Coronary artery (tissue), 2 donors: ENCODE measurements around the gene CDK8.

Experiments used
- DNase-seq: peaks from one replicate; pipeline ENCODE4 v3.0.0-alpha.2; 2017; ENCODE audit warnings: low spot score
- H3K27ac ChIP-seq, 2 donors: fragments of 200-600 bp; sonication (generic); one replicate each; pipeline ENCODE4 v1.5.1; 2016 to 2019
- H3K4me3 ChIP-seq: fragments of 200-600 bp; sonication (generic); 2 replicates; pipeline ENCODE4 v1.5.1; 2016; ENCODE audit warnings: mild to moderate bottlenecking, moderate library complexity
- CTCF ChIP-seq: fragments of 200-600 bp; sonication (generic); IDR thresholded peaks from one replicate; pipeline ENCODE4 v1.5.1; 2019; ENCODE audit warnings: antibody characterized with exemption

The CDK8 gene

DNA sequence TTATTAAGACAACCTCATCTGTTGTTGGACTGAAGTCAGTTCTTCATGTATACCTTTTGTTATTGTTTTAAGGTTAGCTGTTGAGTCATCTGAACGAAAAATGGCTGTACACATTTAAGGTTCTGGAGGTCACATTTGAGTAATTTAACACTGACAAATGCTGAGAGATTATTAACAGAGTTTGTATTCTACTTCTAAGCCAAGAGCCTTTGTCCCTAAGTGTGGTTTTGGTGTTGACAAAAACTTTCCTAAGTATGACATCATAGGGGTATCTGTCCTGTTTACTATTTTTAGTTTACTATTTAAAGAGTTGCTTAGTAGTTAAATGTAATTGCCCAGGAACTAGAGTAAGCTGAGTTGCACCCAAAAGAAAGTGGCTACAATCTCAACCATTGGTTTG, 71.9 kb downstream of the CDK8 start:
- H3K27ac ChIP-seq: no peak overlapping the region
- DNase-seq: no peak
- H3K4me3 ChIP-seq: no peak overlapping the region
- no peak for TF ChIP-seq CTCF

- DNase-seq: no peak
- Histone ChIP-seq H3K4me3 (no peak overlapping the region), H3K27ac (no peak overlapping the region)
- TF ChIP-seq CTCF: no peak
These were observed 72.6 kb downstream of the CDK8 start for GRCh38 chr13:26326562-26326961.

GRCh38 chr13:26327940-26328725, 74.2 kb downstream of the CDK8 start:
- DNase-seq: no peak
- H3K27ac ChIP-seq: no peak overlapping the region
- H3K4me3 ChIP-seq: no peak overlapping the region
- no peak for TF ChIP-seq CTCF

DNA sequence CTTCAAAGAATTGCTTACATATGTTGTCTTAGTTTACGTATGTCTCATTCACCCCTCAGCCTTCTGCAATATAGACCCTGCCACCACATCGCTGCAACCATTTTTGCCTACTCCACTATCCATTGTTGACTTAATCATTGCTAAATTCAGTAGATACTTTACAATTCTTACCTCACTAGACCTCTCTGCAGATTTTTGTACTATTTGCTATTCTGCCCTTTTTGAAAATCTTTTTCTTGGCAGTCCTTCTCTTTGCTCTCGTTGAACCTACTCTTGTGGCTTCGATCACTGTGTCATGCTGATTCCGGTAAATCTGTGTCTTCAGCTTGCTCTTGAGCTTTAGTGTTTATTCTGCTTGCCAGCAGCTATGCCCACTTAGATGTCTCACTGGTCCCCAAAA, 81.2 kb downstream of the CDK8 start:
- H3K4me3 ChIP-seq: no peak overlapping the region
- no peak overlapping the region for H3K27ac ChIP-seq
- TF ChIP-seq CTCF: no peak
- DNase-seq: no peak

DNA sequence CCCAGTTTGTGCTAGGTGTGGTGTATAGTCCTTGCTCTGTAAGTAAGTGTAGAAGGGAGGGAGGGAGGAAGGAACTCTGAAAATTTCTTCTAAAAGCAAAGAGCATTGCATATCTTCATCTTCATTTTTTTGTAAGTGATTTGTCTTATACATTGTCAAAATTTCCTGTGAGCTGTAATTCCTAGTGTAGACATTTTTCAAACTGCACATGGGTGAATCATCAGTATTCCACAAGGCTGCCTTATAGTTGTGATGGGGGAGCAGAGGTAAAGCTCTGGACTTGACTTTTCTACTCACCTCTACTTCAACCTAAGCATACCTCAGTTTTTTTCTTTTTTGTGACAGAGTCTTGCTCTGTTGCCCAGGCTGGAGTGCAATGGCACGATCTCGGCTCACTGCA, 86.9 kb downstream of the CDK8 start:
- no peak for TF ChIP-seq CTCF
- H3K4me3 ChIP-seq: no peak overlapping the region
- no peak overlapping the region for H3K27ac ChIP-seq
- DNase-seq: no peak

DNA sequence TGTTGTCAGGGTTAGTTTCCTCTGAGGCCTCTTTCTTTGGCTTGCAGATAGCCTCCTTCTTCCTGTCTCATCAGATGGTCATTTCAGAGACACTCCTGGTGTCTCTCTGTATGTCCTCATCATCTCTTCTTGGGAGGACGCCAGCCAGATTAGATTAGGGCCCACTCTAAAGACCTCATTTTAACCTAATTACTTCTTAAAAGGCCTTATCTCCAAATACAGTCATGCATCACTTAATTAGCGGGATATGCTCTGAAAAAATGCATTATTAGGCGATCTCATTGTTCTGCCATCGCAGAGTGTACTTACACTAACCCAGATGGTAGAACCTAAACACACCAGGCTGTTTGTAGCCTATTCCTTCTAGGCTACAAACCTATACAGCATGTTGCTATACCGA, 89.0 kb downstream of the CDK8 start:
- no peak overlapping the region for H3K27ac ChIP-seq
- H3K4me3 ChIP-seq: no peak overlapping the region
- TF ChIP-seq CTCF: no peak
- no peak for DNase-seq

GRCh38 chr13:26343816-26344215, 89.9 kb downstream of the CDK8 start:
- H3K27ac ChIP-seq: no peak overlapping the region
- no peak for TF ChIP-seq CTCF
- no peak overlapping the region for H3K4me3 ChIP-seq
- no peak for DNase-seq
